CD14-positive monocyte (primary cell): ENCODE data around the gene RAB11FIP3. TPM values are rescaled to one million over a fixed set of nuclear protein-coding genes. Genes with fewer than 3 reads are reported as not detected.

Source experiments
- DNase-seq, 3 donors: peaks; one replicate each; pipeline ENCODE4 v3.0.0-alpha.2; 2011 to 2022
- H2AFZ ChIP-seq: 2 replicates; pipeline ENCODE4 v1.6.0; 2012; ENCODE audit warnings: mild to moderate bottlenecking, low read depth, low read length, inconsistent platforms; ENCODE audit not compliant: insufficient read depth, poor library complexity, severe bottlenecking
- H3K27ac ChIP-seq, 2 donors: 1 replicate in 1 of 2; 2 replicates in 1 of 2; pipeline ENCODE4 v1.5.1; 2012 to 2013; ENCODE audit warnings: low read length in 2 of 2, control low read depth in 1 of 2, inconsistent platforms in 1 of 2, low read depth in 1 of 2, mild to moderate bottlenecking in 1 of 2
- H3K27me3 ChIP-seq, 2 donors: one replicate each; pipeline versions ENCODE4 v1.6.0 to v1.6.1; 2011 to 2013; ENCODE audit warnings: low read length in 2 of 2; ENCODE audit not compliant: control insufficient read depth in 2 of 2, insufficient read depth in 2 of 2
- H3K36me3 ChIP-seq, 2 donors: replicated peaks in 1 of 2; 1 replicate in 1 of 2; 2 replicates in 1 of 2; pipeline versions ENCODE4 v1.5.1 to v1.6.1; 2012 to 2013; ENCODE audit warnings: low read length in 2 of 2, control low read depth in 1 of 2, inconsistent platforms in 1 of 2, mild to moderate bottlenecking in 1 of 2; ENCODE audit not compliant: insufficient read depth in 2 of 2, control insufficient read depth in 1 of 2
- H3K4me1 ChIP-seq, 2 donors: 1 replicate in 1 of 2; 2 replicates in 1 of 2; pipeline versions ENCODE4 v1.5.1 to v1.6.1; 2012 to 2013; ENCODE audit warnings: low read length in 2 of 2, control low read depth in 1 of 2, inconsistent platforms in 1 of 2, mild to moderate bottlenecking in 1 of 2, moderate library complexity in 1 of 2; ENCODE audit not compliant: insufficient read depth in 2 of 2, control insufficient read depth in 1 of 2
- H3K4me2 ChIP-seq: replicated peaks from 2 replicates; pipeline ENCODE3; 2012; ENCODE audit warnings: low read length, moderate library complexity, mild to moderate bottlenecking; ENCODE audit not compliant: poor library complexity, severe bottlenecking; ENCODE audit errors: extremely low read depth
- H3K4me3 ChIP-seq, 3 experiments: fragments of 200-600 bp in 1 of 3; sonication (generic) in 1 of 3; replicated peaks in 1 of 3; 1 replicate in 2 of 3; 2 replicates in 1 of 3; pipeline ENCODE4 v1.5.1; 2011 to 2013; ENCODE audit warnings: low read length in 3 of 3, mild to moderate bottlenecking in 3 of 3, control low read depth in 2 of 3, low read depth in 2 of 3, inconsistent platforms in 1 of 3, moderate library complexity in 1 of 3
- H3K79me2 ChIP-seq: 2 replicates; pipeline ENCODE4 v1.6.0; 2012; ENCODE audit warnings: mild to moderate bottlenecking, control low read depth, inconsistent platforms, low read length, moderate library complexity; ENCODE audit not compliant: insufficient read depth
- H3K9ac ChIP-seq: 2 replicates; pipeline ENCODE4 v1.6.0; 2017; ENCODE audit warnings: low read length, mild to moderate bottlenecking; ENCODE audit not compliant: insufficient read depth, poor library complexity, severe bottlenecking
- H3K9me3 ChIP-seq, 2 donors: replicated peaks in 1 of 2; 1 replicate in 1 of 2; 2 replicates in 1 of 2; pipeline versions ENCODE4 v1.5.1 to v1.6.1; 2012 to 2013; ENCODE audit warnings: low read length in 2 of 2, control low read depth in 1 of 2; ENCODE audit not compliant: control insufficient read depth in 1 of 2, insufficient read depth in 1 of 2
- H4K20me1 ChIP-seq: 2 replicates; pipeline ENCODE4 v1.6.0; 2012; ENCODE audit warnings: mild to moderate bottlenecking, low read length, control low read depth, moderate library complexity; ENCODE audit not compliant: insufficient read depth
- H3K27ac Mint-ChIP-seq, 7 donors: one replicate each; pipeline ENCODE4 v1.8.0; 2020; ENCODE audit warnings: mild to moderate bottlenecking in 7 of 7, mixed read lengths in 7 of 7, moderate library complexity in 6 of 7, inconsistent platforms in 2 of 7
- H3K27me3 Mint-ChIP-seq, 3 donors: one replicate each; pipeline ENCODE4 v1.8.0; 2021 to 2022; ENCODE audit warnings: low read depth in 3 of 3, mild to moderate bottlenecking in 3 of 3, mixed read lengths in 3 of 3, moderate library complexity in 3 of 3, inconsistent platforms in 1 of 3
- H3K36me3 Mint-ChIP-seq, 2 donors: one replicate each; pipeline ENCODE4 v1.8.0; 2020; ENCODE audit warnings: mixed read lengths in 2 of 2, inconsistent platforms in 1 of 2, mild to moderate bottlenecking in 1 of 2
- H3K4me1 Mint-ChIP-seq: one replicate; pipeline ENCODE4 v1.8.0; 2020; ENCODE audit warnings: mild to moderate bottlenecking, mixed read lengths
- H3K4me3 Mint-ChIP-seq, 2 donors: one replicate each; pipeline ENCODE4 v1.8.0; 2020; ENCODE audit warnings: mild to moderate bottlenecking in 2 of 2, mixed read lengths in 2 of 2, moderate library complexity in 1 of 2
- H3K9me3 Mint-ChIP-seq, 7 donors: one replicate each; pipeline ENCODE4 v1.8.0; 2020 to 2022; ENCODE audit warnings: mixed read lengths in 7 of 7, mild to moderate bottlenecking in 6 of 7, moderate library complexity in 6 of 7, inconsistent platforms in 2 of 7
- WGBS: methylation state at CpG from one replicate; pipeline ENCODE4 v1.1.5; 2013; ENCODE audit warnings: missing lambda C conversion rate; ENCODE audit not compliant: insufficient coverage; 5-methylcytosine and 5-hydroxymethylcytosine counted together
- intact Hi-C, 2 donors: fragments of 100-400 bp; cut with micrococcal nuclease; formaldehyde crosslinking; loops; one replicate each; pipeline versions ENCODE4 v1.15.0 to v1.15.1; 2023
- polyA plus RNA-seq, 3 donors: library from polyadenylated mRNA; depleted of rRNA in 1 of 3; unstranded in 2 of 3; stranded (reverse) in 1 of 3; fragments of 300-500 nt in 2 of 3; fragments of >200 nt in 1 of 3; fragmentation: Illumina TruSeq in 2 of 3; gene quantifications; 1 replicate in 2 of 3; 2 replicates in 1 of 3; pipeline ENCODE4 v1.2.3, GENCODE V29; 2012 to 2021
- TF ChIP-seq, protein P1 (sequence below): fragments of 200-600 bp; IDR thresholded peaks from one replicate; pipeline ENCODE4 v1.8.0; 2022; ENCODE audit warnings: antibody characterized with exemption, mild to moderate bottlenecking

Gene RAB11FIP3
- polyA plus RNA-seq, 3 donors, result 0.37 to 7.5 (median 0.49) TPM

DNA sequence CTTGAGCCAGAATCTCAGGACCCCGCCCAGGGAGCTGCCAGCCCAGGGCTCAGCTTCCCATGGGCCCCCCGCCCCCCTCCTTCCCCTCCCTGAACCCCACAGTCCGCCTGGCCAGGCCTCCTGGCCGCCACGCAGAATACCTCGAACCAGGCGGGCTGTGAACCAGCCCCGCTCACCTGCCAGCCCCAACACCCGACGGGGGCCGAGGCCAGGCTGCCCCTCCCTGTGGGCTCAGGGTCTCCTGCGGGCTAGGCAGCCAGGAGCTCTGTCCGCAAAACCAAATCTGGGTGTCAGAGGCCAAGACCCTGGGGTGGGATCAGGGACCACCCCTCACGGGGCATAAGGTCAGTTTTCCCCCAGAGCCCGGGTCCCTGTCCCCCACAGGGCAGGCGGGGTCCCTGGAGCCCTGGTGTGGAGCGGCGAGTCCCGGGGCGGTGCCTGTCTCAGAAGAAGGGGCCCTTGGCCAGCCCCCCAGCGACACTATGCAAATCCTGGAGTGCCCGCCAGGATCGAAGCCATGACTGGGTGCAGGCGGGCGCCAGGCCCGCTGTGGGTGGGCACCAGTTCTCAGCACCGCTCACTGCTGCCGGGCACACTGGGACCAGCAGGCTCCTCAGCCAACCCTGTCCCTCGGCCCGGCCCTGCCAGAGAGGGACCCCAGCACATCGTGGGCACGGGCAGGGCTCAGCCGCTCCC, 128.3 kb downstream of the RAB11FIP3 start:
- H3K36me3 Mint-ChIP-seq, result peaks cover 9 to 16% of the 10 kb centered on the region in 2 donors
- no peak overlapping the region for H3K27ac ChIP-seq
- no peaks in the 10 kb centered on the region for H3K4me1 Mint-ChIP-seq
- peaks cover 0 to 9% of the 10 kb centered on the region in 2 donors for H3K27me3 ChIP-seq
- no peak overlapping the region for H3K4me3 Mint-ChIP-seq
- no peaks in the 10 kb centered on the region for H4K20me1 ChIP-seq
- no peaks in the 10 kb centered on the region for H3K4me1 ChIP-seq
- no peak overlapping the region for H3K4me2 ChIP-seq
- H3K27me3 Mint-ChIP-seq, result peaks cover 6 to 18% (median 17%) of the 10 kb centered on the region in 3 donors
- WGBS, result 98% methylated on average over 31 of the region's 33 CpGs
- TF ChIP-seq, protein P1, sequence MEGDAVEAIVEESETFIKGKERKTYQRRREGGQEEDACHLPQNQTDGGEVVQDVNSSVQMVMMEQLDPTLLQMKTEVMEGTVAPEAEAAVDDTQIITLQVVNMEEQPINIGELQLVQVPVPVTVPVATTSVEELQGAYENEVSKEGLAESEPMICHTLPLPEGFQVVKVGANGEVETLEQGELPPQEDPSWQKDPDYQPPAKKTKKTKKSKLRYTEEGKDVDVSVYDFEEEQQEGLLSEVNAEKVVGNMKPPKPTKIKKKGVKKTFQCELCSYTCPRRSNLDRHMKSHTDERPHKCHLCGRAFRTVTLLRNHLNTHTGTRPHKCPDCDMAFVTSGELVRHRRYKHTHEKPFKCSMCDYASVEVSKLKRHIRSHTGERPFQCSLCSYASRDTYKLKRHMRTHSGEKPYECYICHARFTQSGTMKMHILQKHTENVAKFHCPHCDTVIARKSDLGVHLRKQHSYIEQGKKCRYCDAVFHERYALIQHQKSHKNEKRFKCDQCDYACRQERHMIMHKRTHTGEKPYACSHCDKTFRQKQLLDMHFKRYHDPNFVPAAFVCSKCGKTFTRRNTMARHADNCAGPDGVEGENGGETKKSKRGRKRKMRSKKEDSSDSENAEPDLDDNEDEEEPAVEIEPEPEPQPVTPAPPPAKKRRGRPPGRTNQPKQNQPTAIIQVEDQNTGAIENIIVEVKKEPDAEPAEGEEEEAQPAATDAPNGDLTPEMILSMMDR, result no peak
- H3K36me3 ChIP-seq, result peaks cover 24 to 49% of the 10 kb centered on the region in 2 donors
- DNase-seq, result no peak
- no peak overlapping the region for H3K9ac ChIP-seq
- intact Hi-C loops, result no loop called here
- H2AFZ ChIP-seq, result no peak overlapping the region
- no peak overlapping the region for H3K4me3 ChIP-seq
- no peaks in the 10 kb centered on the region for H3K9me3 ChIP-seq
- no peak overlapping the region for H3K27ac Mint-ChIP-seq
- no peaks in the 10 kb centered on the region for H3K9me3 Mint-ChIP-seq
- no peaks in the 10 kb centered on the region for H3K79me2 ChIP-seq

DNA sequence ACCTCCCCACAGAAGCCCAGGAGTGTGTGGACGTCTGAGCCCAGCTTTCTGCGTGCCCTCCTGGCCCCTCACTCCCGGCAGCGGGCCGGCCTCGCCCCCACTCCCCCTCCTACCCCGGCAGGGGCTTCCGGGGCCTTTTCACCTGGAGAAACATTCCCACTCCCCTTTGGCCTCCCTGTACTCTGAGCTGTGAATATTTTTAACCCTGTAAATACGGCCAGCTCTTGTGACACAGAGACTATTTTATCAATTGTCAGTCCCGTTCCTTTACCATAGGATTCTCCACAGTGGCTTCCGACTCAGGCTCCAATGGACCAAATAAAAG, 128.8 kb downstream of the RAB11FIP3 start:
- no peak overlapping the region for H3K4me2 ChIP-seq
- H3K27me3 Mint-ChIP-seq, result peaks cover 11 to 23% (median 22%) of the 10 kb centered on the region in 3 donors
- no peak overlapping the region for H3K27ac ChIP-seq
- no peak overlapping the region for H3K4me3 Mint-ChIP-seq
- peaks cover 0 to under 1% (median 0%) of the 10 kb centered on the region in 7 donors for H3K9me3 Mint-ChIP-seq
- peaks cover 21 to 46% of the 10 kb centered on the region in 2 donors for H3K36me3 ChIP-seq
- H3K27me3 ChIP-seq, result peaks cover 0 to 14% of the 10 kb centered on the region in 2 donors
- H3K79me2 ChIP-seq, result no peaks in the 10 kb centered on the region
- no peaks in the 10 kb centered on the region for H4K20me1 ChIP-seq
- no peaks in the 10 kb centered on the region for H3K4me1 ChIP-seq
- no peak overlapping the region for H2AFZ ChIP-seq
- no peaks in the 10 kb centered on the region for H3K9me3 ChIP-seq
- WGBS, result 98% methylated on average over 9 of the region's 11 CpGs
- intact Hi-C loops, result no loop called here
- no peak overlapping the region for H3K9ac ChIP-seq
- H3K36me3 Mint-ChIP-seq, result peaks cover 7 to 13% of the 10 kb centered on the region in 2 donors
- DNase-seq, result no peak
- no peak overlapping the region for H3K27ac Mint-ChIP-seq
- no peaks in the 10 kb centered on the region for H3K4me1 Mint-ChIP-seq
- TF ChIP-seq, protein P1, result no peak
- H3K4me3 ChIP-seq, result no peak overlapping the region
